Transverse colon (tissue), 4 donors: Measurements from ENCODE around the gene POF1B. TPM values are rescaled to one million over a fixed set of nuclear protein-coding genes. Genes with fewer than 3 reads are reported as not detected.

Experiments
- DNase-seq: peaks from one replicate; pipeline ENCODE4 v3.0.0-alpha.2; 2019
- H3K27ac ChIP-seq, 4 donors: fragments of 200-600 bp; sonication (generic); 2 replicates each; pipeline ENCODE4 v1.5.1; 2016 to 2018; ENCODE audit warnings: inconsistent platforms in 4 of 4
- H3K27me3 ChIP-seq: fragments of 200-600 bp; sonication (generic); 2 replicates; pipeline ENCODE4 v1.5.1; 2017; ENCODE audit warnings: inconsistent platforms
- H3K36me3 ChIP-seq, 4 donors: fragments of 200-600 bp; sonication (generic); 2 replicates each; pipeline ENCODE4 v1.5.1; 2017 to 2019; ENCODE audit warnings: inconsistent platforms in 4 of 4
- H3K4me1 ChIP-seq, 4 donors: fragments of 200-600 bp; sonication (generic); 2 replicates each; pipeline ENCODE4 v1.5.1; 2017 to 2020; ENCODE audit warnings: inconsistent platforms in 4 of 4
- H3K4me3 ChIP-seq, 4 donors: fragments of 200-600 bp; sonication (generic); 1 replicate in 1 of 4; 2 replicates in 3 of 4; pipeline versions ENCODE4 v1.5.1 to v1.6.1; 2017 to 2019; ENCODE audit warnings: inconsistent platforms in 4 of 4
- H3K9me3 ChIP-seq, 2 donors: fragments of 200-600 bp; sonication (generic); 2 replicates each; pipeline ENCODE4 v1.5.1; 2017 to 2019; ENCODE audit warnings: inconsistent platforms in 2 of 2
- EP300 ChIP-seq: sonication (generic); formaldehyde crosslinking; IDR thresholded peaks from one replicate; pipeline ENCODE4 v1.6.1; 2017; ENCODE audit warnings: antibody characterized with exemption, low read depth
- POLR2A ChIP-seq: fragments of 450-650 bp; IDR thresholded peaks from one replicate; pipeline ENCODE4 v1.6.1; 2016; ENCODE audit warnings: antibody characterized with exemption, mild to moderate bottlenecking, moderate library complexity
- POLR2AphosphoS5 ChIP-seq, 3 donors: sonication (generic); formaldehyde crosslinking; IDR thresholded peaks; one replicate each; pipeline ENCODE4 v1.6.1; 2016; ENCODE audit warnings: antibody characterized with exemption in 3 of 3
- WGBS, 2 donors: methylation state at CpG; one replicate each; pipeline ENCODE4 v1.1.5; 2018; ENCODE audit warnings: low coverage in 1 of 2; 5-methylcytosine and 5-hydroxymethylcytosine counted together
- in situ Hi-C, 4 donors: fragments of 200-750 bp; cut with MboI; loops; one replicate each; pipeline versions ENCODE4 v1.15.0 to v1.15.1; 2017; ENCODE audit warnings: low sequenced_read_pairs in 3 of 4, low pct_ligation_motif_present in 1 of 4, low pct_unique_long_range_greater_than_20kb in 1 of 4
- intact Hi-C: fragments of 100-400 bp; cut with DNase I; formaldehyde crosslinking; loops from one replicate; pipeline ENCODE4 v1.15.1; 2023; ENCODE audit warnings: low total_unique reads
- total RNA-seq, 4 donors: library from RNA; depleted of rRNA; stranded (reverse); fragments of >200 nt; gene quantifications; one replicate each; pipeline ENCODE4 v1.1.0, GENCODE V29; 2016
- TF ChIP-seq, protein P1 (sequence below), 5 experiments: fragments of 200-600 bp in 3 of 5; fragments of 450-650 bp in 2 of 5; sonication (generic) in 3 of 5; IDR thresholded peaks; 1 replicate in 2 of 5; 2 replicates in 3 of 5; pipeline ENCODE4 v1.5.1; 2016 to 2017; ENCODE audit warnings: antibody characterized with exemption in 5 of 5, inconsistent platforms in 3 of 5, mild to moderate bottlenecking in 2 of 5, moderate library complexity in 1 of 5

POF1B gene, protein sequence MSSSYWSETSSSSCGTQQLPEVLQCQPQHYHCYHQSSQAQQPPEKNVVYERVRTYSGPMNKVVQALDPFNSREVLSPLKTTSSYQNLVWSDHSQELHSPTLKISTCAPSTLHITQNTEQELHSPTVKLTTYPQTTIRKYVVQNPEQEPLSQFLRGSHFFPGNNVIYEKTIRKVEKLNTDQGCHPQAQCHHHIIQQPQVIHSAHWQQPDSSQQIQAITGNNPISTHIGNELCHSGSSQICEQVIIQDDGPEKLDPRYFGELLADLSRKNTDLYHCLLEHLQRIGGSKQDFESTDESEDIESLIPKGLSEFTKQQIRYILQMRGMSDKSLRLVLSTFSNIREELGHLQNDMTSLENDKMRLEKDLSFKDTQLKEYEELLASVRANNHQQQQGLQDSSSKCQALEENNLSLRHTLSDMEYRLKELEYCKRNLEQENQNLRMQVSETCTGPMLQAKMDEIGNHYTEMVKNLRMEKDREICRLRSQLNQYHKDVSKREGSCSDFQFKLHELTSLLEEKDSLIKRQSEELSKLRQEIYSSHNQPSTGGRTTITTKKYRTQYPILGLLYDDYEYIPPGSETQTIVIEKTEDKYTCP
- 100 to 1,000 TPM in 3 of 4 donors, 10 to 100 TPM in 1; 40.8 to 140 (median 116) TPM for total RNA-seq

DNA sequence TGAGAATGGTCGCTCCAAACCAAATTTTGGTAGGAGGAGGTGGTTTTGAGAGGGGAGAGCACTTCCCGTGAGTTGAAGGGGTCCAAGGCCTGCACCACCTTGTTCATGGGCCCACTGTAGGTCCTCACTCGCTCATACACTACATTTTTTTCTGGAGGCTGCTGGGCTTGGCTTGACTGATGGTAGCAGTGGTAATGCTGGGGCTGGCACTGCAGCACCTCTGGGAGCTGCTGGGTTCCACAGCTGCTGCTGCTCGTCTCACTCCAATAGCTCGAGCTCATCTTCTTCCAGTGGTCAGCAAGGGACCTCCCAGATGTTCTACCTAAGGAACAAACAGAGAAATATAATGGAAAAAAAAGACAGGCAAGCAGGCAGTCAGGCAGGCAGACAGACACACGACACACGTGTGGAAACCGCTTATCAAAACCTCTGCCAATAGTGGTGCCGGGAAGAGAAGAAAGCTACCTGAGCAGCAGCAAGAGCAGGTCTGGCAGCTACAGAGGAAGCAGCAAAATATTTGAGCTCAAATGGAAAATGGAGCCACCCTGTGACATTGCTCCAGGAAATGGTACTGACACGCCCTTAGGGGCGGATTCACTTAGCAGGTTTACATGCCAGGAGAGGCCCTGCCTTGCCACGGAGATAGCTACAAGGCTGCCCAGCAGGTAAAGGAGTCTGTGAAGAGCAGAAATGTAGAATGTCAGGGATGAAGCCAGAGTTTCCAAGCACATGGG, at the start of gene POF1B:
Gene POF1B, minus strand, starts transcription at position 492 of the 734 bp plus-strand sequence. Its CDS starts 211 bp downstream, at position 281.
- H3K27me3 ChIP-seq: no peaks in the 10 kb centered on the region
- no peaks in the 10 kb centered on the region for H3K4me1 ChIP-seq
- H3K27ac ChIP-seq: peak within 1 kb of the TSS; percentile 81 to 85 (median 84)
- H3K4me3 ChIP-seq: peak within 1 kb of the TSS in 3 of 4 donors; percentile 32 to 45 (median 32)
- no peaks in the 10 kb centered on the region for H3K36me3 ChIP-seq
- peak; percentile 86 for DNase-seq
- intact Hi-C loops: no loop called here
- in situ Hi-C loops: no loop called here
- H3K9me3 ChIP-seq: no peaks in the 10 kb centered on the region
- 20 to 42% methylated on average over 3 to 12 of the region's 12 CpGs for WGBS, 2 donors
- TF ChIP-seq, protein P1, sequence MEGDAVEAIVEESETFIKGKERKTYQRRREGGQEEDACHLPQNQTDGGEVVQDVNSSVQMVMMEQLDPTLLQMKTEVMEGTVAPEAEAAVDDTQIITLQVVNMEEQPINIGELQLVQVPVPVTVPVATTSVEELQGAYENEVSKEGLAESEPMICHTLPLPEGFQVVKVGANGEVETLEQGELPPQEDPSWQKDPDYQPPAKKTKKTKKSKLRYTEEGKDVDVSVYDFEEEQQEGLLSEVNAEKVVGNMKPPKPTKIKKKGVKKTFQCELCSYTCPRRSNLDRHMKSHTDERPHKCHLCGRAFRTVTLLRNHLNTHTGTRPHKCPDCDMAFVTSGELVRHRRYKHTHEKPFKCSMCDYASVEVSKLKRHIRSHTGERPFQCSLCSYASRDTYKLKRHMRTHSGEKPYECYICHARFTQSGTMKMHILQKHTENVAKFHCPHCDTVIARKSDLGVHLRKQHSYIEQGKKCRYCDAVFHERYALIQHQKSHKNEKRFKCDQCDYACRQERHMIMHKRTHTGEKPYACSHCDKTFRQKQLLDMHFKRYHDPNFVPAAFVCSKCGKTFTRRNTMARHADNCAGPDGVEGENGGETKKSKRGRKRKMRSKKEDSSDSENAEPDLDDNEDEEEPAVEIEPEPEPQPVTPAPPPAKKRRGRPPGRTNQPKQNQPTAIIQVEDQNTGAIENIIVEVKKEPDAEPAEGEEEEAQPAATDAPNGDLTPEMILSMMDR (IDR thresholded peaks at IDR 0.05): no peak
- peak; percentile 94 for TF ChIP-seq POLR2A
- TF ChIP-seq EP300: no peak
- peak; percentile 65 to 96 (median 93) for TF ChIP-seq POLR2AphosphoS5 (IDR thresholded peaks at IDR 0.05)

DNA sequence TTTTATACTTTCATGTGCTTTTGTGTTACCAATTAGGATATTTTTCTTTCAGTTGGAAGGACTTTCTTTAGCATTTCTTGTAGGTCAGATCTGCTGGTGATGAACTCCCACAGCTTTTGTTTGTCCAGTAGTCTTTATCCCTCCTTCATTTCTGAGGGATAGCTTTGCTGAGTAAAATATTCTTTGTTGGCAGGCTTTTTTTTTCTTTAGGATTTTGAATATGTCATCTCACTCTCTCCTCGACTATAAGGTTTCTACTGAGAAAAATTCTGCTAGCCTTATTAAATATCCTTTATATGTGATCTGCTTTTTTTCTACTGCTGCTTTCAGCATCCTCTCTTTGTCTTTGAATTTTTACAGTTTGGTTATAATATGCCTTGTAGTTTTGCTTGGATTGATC, 49.6 kb upstream of the POF1B start:
- in situ Hi-C loops (no loop called here), intact Hi-C loops (no loop called here)
- Histone ChIP-seq H3K36me3 (no peaks in the 10 kb centered on the region), H3K4me3 (no peak overlapping the region), H3K27ac (no peak overlapping the region), H3K27me3 (no peaks in the 10 kb centered on the region), H3K9me3 (no peaks in the 10 kb centered on the region), H3K4me1 (no peaks in the 10 kb centered on the region)
- DNase-seq: no peak
- 73% methylated on average over 1 of the region's 1 CpG; no CpG with 5 or more reads in 1 of the 2 donors for WGBS, 2 donors
- TF ChIP-seq, protein P1 (IDR thresholded peaks at IDR 0.05): no peak
- no peak for TF ChIP-seq POLR2A
- TF ChIP-seq EP300: no peak
- no peak for TF ChIP-seq POLR2AphosphoS5 (IDR thresholded peaks at IDR 0.05)

DNA sequence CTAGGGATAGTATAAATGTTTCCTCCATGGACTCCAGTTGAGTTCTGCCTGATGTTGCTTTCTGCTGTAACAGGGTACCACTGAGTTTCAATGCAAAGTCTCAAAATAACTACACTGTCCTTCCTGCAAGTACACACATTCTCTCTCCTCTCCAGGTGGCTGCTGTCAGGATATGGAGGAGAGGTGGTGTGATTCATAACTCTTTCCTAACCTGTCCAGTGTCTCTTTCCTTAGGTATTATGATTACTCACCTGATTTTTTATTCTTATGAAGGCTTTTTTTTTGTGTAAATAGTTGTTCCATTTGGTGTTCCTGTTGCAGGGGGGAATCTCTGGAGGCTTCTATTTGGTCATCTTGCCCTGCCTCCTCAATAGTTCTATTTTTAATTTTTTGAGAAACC, 39.8 kb upstream of the POF1B start:
- H3K36me3 ChIP-seq: no peaks in the 10 kb centered on the region
- intact Hi-C loops: no loop called here
- no peak for DNase-seq
- H3K27me3 ChIP-seq: no peaks in the 10 kb centered on the region
- H3K9me3 ChIP-seq: no peaks in the 10 kb centered on the region
- in situ Hi-C loops: no loop called here
- H3K27ac ChIP-seq: no peak overlapping the region
- no peak for TF ChIP-seq EP300
- no peak for TF ChIP-seq POLR2A
- TF ChIP-seq POLR2AphosphoS5 (IDR thresholded peaks at IDR 0.05): no peak
- TF ChIP-seq, protein P1 (IDR thresholded peaks at IDR 0.05): no peak
- no peaks in the 10 kb centered on the region for H3K4me1 ChIP-seq
- H3K4me3 ChIP-seq: no peak overlapping the region

DNA sequence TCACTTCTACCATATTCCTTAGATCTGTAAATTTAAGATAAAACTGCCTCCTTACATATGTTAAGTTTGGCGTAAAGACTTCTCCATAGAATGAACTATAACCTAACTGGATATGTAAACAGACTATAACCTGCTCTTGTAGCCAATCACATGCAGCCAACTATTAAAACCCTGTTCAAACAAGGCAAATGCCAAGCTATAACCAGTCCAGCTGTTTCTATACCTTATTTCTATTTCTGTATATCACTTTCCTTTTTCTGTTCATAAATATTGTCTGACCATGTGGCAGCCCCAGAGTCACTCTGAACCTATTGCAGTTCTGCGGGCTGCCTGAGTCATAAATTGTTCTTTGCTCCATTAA, 12.4 kb upstream of the POF1B start:
- no peak for DNase-seq
- H3K27me3 ChIP-seq: no peaks in the 10 kb centered on the region
- H3K36me3 ChIP-seq: no peaks in the 10 kb centered on the region
- in situ Hi-C loops (no loop called here), intact Hi-C loops (no loop called here)
- H3K4me1 ChIP-seq: no peaks in the 10 kb centered on the region
- H3K4me3 ChIP-seq: no peak overlapping the region
- WGBS, 2 donors: 41 to 57% methylated on average over 1 to 2 of the region's 2 CpGs
- TF ChIP-seq, protein P1 (IDR thresholded peaks at IDR 0.05): no peak
- TF ChIP-seq POLR2AphosphoS5 (IDR thresholded peaks at IDR 0.05) (no peak), EP300 (no peak), POLR2A (no peak)
- H3K27ac ChIP-seq: peak overlapping the region in 1 of 4 donors; percentile 49
- no peaks in the 10 kb centered on the region for H3K9me3 ChIP-seq
